ENCODE measurements around the gene CMTM7.

CMTM7 gene

DNA sequence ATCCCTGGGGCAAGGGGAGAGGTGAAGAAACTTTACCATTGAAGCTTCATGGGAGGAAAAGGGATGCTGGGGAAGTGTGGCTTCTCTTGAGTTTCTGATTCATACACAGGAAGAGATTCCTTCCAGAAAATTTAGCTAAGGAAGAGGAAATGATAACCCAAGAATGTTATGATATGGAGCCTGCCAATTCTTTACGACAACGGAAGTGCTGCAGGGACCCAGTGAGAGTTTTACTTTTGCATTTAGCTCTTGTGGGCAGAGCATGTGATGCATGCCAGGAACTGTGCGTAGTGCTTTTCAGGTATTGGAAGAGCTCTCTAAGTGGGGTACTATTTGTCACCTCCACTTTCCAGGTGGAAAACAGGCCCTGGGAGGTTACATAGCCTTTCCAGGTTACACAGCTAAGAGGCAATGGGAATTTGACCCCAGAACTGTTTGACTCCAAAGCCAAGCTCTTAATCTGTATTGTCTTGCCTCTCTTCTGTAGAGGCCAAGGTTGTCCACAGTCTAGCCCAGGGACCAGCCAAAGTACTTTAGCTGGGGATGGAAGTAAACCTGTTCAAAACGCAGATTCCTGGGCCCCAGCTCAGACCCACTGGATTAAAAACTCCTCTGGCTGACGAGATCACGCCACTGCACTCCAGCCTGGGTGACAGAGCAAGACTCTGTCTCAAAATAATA, 23.0 kb downstream of the CMTM7 start:
- peak; percentile 21 for DNase-seq

DNA sequence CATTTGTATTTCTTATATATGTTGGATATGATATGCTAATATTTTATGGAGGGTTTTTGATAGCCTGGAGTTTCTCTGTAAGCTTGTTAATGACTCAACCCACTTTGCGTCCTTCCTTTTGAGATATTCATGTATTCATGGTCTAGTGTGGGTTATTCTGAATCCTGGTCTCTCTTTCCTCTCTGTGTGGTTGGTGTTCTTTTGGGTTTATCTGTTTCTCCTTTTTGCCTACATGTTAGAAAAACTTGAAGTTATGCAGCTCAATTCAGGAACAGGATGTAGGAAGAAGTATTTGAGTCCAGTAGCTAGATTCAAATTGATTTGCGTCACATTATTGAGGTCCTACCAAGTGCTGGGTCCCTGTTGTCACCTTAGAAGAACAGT, 28.1 kb downstream of the CMTM7 start:
- DNase-seq: no peak

DNA sequence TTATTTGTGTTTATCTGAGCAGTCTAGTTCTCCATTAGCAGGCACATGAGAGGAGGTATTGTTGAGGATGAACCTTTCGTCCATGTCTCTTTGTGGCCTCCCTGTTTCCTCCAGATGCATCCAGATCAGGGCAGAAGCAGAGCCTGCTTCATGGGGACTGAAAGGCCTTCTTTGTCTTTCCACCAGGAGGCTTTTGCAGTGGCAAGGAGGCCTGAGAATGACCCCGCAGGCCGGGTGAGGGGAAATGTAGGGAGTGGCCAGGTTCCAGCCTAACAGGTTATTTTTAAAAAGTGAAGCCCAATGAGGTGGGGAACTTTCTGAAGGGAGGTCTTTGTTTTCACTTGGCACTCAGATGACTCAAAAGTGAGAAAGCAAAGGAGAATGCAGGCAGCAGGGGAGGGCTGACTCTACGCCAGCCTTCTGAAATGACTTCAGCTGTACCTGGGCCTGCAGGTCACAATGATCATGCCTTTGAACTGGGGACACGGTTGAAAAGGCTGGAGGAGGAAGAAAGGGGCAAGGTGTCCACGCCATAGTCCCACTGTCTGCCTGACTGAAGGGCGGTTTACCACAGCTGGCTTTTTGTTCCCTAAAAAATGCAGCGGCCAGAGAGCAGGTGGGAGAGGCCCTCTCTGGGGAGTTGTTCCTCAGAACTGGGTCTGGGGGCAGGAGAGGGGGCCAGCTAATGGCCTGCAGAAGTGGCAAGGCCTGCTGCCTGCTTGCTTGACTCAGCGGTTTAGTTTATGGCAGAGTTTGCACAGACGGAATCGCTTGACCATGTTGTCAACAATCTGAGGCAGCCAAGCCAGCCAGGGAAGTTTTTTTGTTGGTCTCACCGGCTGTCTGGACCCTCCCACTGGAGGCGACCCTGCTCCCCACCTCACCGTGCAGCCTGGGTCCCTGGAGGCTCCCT, 28.7 kb downstream of the CMTM7 start:
- peak; percentile 44 for DNase-seq

DNA sequence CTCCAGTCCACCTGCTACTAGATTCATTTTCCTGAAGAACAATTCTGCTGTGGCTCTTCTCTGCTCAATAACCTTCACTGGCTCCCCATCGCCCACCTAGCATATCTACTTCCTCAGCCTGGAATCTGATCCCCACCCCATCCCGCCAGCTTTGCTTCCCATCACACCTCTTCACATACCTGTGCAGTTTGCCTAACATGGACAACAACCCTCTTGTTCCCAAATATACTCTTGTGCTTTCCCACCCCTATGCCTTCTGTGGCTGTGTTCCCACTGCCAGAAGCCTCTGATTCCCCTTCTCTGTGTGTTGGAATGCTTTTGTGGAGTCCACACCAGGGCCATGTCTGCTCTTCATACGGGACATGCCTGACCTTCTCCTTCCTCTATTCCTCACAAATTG, 29.5 kb downstream of the CMTM7 start:
- DNase-seq: no peak

DNA sequence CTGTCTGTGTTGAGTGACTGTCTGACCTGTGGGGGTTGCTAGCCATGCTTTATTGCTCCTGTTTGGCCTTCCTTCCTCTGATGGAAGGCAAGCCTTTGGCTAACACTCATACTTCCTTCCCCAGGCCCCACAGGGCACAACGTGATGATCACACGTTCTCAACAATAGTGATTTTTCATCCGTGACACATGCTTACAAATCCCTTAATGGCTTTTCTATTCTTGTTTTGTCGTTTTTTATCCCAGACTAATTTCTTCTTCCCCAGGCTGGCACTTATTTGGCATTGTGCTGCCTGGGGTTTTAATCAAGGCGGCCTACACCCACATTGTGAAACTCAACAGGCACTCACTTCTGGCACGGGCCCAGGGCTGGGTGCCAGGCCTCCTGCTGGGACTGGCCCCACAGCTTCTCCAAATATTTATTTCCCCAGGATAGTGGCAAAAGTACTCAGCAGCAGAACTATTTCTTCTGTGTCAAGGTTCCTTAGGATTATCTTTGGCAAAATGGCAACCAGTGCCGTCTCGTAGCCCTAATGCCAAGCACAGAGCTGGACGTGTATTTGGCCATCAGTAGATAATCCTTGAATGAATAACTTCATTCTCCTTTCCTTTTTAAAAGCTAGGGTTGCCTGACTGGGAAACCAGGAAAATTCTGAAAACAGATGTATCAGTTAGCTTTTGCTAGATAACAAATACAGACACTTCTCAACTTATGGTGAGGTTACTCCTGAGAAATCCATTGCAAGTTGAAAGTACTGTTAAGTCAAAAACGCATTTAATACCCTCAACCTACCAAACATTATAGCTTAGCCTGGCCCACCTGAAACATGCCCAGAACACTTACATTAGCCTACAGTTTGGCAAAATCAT, 30.6 kb downstream of the CMTM7 start:
- peak; percentile 82 for DNase-seq

DNA sequence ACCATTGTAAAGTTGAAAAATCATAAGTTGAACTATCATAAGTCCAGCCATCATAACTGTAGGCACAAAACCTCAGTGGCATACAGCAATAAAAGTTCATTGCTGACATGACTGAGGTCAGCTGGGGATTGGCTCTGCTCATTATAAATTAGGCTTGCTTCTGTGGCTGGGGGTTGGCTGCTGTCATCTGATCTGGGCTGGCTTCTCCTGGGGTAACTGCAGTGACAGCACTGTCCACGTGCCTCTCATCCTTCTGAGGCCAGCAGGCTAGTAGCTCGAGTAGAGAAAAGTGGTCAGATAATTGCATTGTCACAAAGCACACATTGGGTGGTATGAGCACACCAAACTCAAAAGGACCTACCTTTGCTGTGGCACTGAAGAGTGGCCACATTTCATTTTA, 31.3 kb downstream of the CMTM7 start:
- peak; percentile 42 for DNase-seq

DNA sequence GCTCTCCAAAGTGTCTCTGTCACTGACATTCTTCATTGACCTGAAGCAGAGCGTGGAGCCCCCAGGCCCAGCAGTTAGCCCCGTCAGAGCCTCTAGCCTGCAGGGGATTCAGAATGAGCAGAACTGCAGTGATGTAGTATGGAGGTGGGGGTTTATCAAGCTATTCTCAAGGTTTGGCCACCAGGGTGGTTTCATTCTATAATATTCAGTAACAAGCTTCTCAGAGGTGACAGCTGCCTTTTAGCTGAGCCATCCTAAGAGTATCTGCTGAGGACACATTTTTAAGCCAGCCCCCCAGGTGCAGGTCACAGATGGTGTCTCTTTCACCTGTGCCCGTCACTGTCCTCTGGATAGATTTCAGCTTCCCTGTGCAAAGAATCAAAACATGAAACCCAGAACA, 31.9 kb downstream of the CMTM7 start:
- DNase-seq: peak; percentile 14

DNA sequence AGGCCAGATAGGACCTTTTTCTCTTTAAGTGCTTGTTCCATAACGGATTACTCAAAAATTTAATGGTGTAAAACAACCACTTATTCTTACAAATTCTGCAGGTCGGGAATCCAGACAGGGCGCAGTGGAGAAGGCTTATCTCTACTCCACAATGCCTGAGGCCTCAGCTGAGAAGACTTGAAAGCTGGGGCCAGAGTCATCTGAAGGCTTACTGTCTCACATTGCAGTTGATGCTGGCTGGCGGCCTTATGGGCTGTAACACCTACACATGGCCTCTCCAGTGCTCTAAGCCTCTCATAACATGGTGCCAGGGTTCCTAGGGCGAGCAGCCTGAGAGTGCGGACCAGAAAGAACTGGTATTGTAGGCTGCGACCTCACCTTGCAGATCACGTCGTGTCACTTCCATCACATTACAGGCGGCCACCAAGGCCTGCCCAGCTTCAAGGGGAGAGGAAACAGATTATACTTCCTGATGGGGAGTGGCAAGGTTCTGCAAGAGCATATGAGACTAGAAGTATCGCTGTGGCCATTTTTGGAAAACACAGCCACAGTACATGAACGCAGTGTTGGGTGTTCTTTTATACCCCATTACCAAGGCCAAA, 32.4 kb downstream of the CMTM7 start:
- DNase-seq: peak; percentile 75

DNA sequence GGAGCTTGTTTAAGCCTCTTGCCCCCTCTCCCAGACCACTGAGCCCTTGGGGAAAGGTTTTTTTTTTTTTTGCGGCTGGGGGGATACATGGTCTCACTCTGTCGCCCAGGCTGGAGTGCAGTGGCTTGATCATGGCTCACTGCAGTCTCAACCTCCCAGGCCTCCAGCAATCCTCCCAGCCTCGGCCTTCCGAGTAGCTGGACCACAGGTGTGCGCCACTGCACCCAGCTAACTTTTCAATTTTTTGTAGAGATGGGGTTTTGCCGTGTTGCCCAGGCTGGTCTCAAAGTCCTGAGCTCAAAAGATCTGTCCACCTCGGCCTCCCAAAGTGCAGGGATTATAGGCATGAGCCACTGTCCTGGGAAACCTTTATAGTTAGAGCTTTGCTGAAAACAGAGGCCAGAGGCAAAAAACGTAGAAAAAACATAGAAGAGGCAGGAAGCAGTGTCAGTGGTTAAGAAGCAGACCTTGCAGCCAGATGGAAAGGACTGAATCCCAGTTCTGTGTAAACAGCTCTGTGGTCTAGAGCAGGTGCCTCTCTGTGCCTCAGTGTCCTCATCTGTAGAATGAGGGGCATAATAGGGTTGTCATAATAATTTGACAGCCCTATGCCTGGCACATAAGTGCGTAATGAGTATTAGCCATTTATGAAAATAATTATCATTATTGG, 33.1 kb downstream of the CMTM7 start:
- no peak for DNase-seq

DNA sequence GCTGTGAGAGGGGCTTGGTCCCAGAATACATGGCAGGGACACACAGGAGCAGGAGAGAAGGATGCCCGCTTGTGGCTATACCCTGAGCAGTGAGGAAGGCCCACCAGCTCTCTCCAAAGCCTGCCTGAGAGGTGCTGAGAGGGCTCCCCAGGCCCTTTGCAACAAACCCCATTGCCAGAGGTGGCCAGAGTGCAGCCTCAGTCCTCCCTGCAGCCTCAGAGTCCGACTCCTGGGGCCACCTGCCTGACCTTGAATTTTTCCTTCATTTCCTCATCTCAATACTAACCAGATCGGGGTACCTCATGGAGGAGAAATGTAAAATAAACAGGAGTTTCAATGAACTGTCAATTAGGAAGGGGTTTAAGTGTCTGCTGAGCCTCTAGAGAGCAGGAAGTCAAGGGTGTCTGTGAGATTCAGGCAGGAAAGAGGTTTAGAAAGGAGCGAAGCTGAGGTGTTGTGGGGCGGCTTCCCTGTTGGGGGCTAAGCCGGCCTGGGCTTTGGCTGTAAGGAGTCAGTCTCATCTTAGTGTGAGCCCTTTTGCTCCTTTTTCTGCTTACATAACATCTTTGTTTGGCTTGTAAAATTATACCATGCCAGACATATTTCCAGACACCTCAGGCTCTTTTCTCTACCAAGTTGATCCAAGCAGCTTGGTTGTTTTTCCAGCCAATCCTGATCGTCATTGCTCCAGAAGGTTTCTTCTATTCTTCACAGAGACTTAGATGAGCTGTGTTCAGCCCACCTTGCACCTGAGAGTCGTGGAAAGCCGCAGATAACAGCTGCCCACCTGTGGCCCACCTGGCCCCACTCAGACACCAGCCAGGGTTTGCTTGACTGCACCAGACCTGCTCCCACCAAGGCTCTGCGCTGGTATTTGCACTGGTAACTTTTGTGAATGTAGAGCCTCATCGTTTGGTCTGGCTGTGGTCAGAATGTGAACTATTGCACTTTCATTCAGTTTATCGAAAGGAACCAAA, 36.7 kb downstream of the CMTM7 start:
- no peak for DNase-seq

DNA sequence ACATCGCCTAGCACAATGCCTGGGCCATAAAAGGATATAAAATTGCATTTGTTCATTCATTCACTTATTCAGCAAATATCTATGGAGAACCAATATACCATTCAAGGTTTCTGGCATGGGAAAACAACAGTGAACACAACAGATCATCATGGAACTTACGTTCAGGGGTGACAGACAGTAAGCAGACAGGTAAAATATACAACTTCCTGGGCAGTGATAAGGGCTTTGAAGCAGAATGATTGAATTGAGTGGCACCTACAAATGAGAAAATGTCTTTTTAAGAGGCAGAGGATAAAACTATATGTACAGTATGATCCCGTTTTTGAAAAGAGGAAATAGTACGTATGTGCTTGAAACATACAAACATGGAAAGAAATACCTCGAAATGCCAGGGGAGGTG, 39.2 kb downstream of the CMTM7 start:
- no peak for DNase-seq

DNA sequence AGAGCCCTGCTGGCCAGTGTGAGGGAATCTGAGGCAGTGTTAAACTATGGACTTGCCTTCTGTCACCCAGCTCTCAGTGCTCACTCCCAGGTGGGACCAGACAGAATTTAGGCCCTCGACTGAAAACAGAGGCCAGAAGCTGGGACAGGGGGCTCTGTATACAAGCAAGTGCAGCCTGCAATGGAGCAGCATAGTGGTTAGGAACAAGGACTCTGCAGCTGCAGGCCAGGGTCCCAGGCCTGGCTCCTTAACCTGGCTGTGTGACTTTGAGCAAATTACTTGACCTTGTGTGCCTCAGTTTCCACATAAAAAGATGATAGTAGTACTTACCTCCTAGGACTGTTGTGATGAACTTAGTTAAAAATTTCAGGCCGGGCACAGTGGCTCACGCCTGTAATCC, 39.8 kb downstream of the CMTM7 start:
- no peak for DNase-seq

DNA sequence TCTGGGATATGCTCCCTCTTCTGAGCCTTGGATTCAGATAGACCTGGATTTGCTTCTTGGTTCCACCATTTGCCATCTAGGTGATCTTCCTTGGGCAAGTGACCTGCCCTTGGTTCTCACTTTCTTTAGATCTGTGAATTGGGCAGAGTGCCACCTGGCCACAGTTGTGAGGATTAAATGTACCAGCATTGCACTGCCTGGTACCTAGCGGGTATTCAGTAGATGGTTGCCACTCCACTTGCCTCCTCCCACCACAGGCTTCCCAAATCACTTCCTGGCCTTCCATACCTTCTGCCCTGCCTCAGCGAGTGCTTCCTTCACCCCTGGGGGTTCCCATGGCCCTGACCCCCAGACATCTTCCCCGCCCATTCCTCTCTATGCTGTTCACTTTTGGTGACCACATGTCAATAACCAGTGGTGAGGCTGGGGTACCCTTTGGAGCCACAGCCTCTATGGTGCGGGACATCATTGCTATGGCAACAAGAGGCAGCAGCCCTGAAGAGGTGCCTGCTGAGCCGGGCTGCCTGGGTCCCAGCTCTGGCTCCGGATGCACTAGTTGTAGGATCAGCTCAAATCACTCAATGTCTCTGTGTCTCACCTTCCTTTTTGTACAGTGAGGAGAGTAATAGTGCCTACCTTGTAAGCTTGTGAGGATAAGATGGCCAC, 40.5 kb downstream of the CMTM7 start:
- no peak for DNase-seq

DNA sequence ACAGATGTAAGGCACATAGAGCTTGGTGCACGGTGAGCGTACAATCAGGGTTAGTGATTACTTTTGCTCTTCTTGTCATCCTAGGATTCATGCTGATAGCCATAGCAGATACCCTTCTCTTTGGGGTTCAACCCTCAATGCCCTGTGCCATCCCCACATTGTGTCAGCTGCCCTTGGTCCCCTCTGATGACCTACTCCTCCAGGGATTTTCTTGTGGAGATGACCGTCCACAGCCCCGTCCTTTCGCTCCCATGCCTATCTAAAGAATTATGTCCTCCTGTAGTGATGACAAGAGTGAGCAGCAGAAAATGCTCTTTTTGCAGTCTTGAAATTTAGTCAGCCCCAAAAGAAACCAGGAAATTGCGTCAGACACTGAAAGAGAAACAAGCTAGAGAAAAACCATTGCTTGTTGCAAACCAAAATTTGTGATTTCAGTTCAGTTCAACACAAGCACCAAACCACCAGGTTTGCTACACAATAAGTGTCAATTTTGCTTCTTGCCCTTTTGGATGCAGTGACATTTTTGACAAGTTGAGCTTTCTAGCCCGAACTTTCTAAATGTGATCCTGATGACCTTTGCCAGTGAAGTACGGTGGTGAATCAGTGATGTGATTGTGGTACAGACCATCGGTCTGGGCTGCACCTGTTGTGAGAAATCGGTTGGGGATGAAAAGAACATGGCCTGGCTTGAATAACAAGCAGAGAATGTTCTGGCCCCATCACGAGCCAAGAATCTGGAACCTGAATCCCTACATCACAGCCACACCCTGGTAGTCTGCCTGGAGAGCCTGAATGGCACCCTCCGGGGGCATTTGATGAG, 41.3 kb downstream of the CMTM7 start:
- no peak for DNase-seq

DNA sequence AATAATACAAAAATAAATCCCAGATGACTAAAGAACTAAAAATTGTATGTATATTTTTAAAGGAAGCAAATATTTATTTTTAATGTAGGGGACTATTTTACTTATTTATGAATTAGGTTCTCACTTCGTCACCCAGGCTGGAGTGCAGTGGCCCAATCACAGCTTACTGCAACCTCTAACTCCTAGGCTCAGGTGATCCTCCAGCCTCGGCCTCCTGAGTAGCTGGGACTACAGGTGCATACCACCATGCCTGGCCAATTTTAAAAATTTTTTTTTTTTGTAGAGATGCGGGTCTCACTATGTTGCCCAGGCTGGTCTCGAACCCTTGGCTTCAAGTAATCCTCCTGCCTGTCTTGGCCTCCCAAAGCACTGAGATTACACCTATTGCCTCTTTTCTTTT, 42.6 kb downstream of the CMTM7 start:
- no peak for DNase-seq

DNA sequence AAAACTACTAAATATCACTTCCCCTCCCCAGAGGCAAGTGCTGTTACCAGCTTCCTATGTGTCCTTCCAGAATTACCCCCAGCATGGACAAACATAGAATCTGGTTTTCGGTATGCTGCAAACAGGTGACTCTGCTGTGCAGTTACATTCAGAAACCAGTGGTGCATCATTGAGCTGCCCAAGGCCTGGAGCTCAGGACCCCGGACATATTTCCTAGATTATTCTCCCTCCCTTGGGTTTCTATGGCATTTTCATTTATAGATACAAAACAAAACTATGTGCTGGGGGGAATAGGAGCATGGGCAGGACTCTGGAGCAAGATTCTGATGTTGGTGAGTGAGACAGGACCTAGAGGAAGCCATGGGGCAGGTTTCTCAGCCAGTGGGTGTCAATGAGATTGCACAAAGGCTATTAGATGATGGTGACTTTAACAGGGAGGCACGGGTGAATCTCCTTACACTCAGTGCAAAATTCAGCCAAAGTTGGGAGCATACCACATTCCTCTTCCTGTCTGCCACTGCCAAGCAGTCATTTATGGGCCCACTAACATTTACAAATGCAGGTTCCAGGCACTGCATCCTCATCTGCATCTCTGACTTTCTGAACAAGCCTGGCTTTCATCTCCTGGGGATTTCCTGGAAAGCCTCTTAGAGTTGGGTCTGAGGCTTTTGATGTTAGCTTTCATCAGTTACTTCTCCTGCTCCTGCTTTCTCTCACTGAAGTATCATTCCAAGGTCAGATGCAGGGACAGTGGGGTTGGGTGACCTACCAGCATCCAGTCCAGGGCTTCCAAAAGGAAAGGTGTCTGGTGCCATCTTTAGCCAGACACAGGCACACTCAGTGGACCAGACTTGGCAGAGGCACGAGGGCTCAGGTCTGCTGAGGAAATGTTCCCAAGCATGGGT, 44.5 kb downstream of the CMTM7 start:
- DNase-seq: no peak

DNA sequence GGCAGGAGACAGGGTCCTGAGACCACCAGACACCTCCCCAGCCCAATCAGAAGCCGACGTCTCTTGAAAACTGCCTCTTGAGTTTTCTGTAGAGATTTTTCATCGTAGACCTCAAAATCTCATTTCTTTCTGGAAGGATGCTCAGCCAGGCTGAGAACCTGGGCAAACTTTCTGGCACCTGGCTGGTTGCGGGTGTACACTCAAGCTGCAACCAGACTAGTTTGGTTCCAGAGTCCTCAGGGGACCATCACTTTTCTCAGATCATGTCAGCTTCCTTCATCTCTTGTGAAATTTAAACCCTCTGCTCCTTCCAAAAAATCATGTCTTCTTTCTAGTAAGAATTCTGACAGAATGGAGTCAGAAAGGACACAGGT, 45.1 kb downstream of the CMTM7 start:
- DNase-seq: no peak

DNA sequence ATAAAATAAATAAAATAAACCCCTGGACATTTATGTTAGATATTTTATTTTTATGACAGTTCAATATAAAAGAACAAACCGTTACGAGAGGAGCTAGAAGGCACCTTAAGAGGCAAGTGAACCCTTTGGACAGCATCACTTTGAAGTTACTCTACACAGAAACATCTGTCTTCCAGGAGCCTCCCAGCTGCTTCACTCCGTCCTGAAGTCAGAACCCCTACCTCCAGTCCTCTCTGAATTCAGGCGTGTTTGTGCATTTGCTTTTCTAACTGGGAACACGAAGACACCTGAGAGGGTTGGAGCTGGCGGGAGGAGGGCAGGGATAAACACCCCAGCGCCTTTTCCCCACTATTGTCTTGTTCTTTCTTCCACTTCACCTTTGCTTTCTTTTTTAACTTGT, 46.2 kb downstream of the CMTM7 start:
- no peak for DNase-seq
